H1 (cell line): Measurements from ENCODE around the gene C12orf42. TPM values are rescaled to one million over a fixed set of nuclear protein-coding genes. Genes with fewer than 3 reads are reported as not detected.

Source experiments
- CTCF ChIA-PET: fragments of 300-600 bp; sonication (Branson Sonifier 250); formaldehyde crosslinking; loops from one replicate; lab custom pipeline; 2021; ENCODE audit not compliant: partially characterized antibody; lab: Charles Lee
- POLR2A ChIA-PET: fragments of 300-600 bp; sonication (Branson Sonifier 250); formaldehyde crosslinking; loops from one replicate; lab custom pipeline; 2021; ENCODE audit warnings: inconsistent platforms; ENCODE audit not compliant: partially characterized antibody; lab: Charles Lee
- DNase-seq, 2 experiments: peaks; one replicate each; pipeline versions ENCODE4 v3.0.0 to v3.0.0-alpha.2; 2010 to 2022; ENCODE audit warnings: low spot score in 2 of 2, low read depth in 1 of 2, mixed read lengths in 1 of 2
- FAIRE-seq: peaks from 2 replicates; lab custom pipeline; 2011; peaks lifted over from hg19 to GRCh38; lab: Jason Lieb, UNC
- H2AFZ ChIP-seq: 2 replicates; pipeline ENCODE4 v1.8.1; 2012; ENCODE audit warnings: low read length, inconsistent platforms
- H2AK5ac ChIP-seq: 2 replicates; pipeline ENCODE4 v1.6.1; 2013; ENCODE audit warnings: low read depth, low read length
- H2BK120ac ChIP-seq: replicated peaks from 2 replicates; pipeline ENCODE3; 2013; ENCODE audit warnings: low read depth, low read length, inconsistent platforms
- H2BK12ac ChIP-seq: 2 replicates; pipeline ENCODE4 v1.6.1; 2013; ENCODE audit warnings: low read depth, low read length
- H2BK15ac ChIP-seq: 2 replicates; pipeline ENCODE4 v1.6.1; 2013; ENCODE audit warnings: low read length
- H2BK20ac ChIP-seq: 2 replicates; pipeline ENCODE4 v1.6.1; 2013; ENCODE audit warnings: low read length
- H2BK5ac ChIP-seq: 2 replicates; pipeline ENCODE4 v1.6.1; 2013; ENCODE audit warnings: low read depth, low read length
- H3K14ac ChIP-seq: 2 replicates; pipeline ENCODE4 v1.6.1; 2013; ENCODE audit warnings: inconsistent platforms; ENCODE audit not compliant: insufficient read length
- H3K18ac ChIP-seq: 2 replicates; pipeline ENCODE4 v1.6.1; 2013; ENCODE audit warnings: low read length; ENCODE audit errors: extremely low read depth
- H3K23ac ChIP-seq: 2 replicates; pipeline ENCODE4 v1.6.1; 2013; ENCODE audit warnings: inconsistent platforms; ENCODE audit not compliant: insufficient read length
- H3K23me2 ChIP-seq: 2 replicates; pipeline ENCODE4 v1.6.1; 2013; ENCODE audit warnings: low read depth, low read length
- H3K27ac ChIP-seq: 2 replicates; pipeline ENCODE4 v1.6.1; 2011; ENCODE audit warnings: low read depth, low read length, inconsistent platforms
- H3K27me3 ChIP-seq, 4 experiments: replicated peaks in 1 of 4; 1 replicate in 1 of 4; 2 replicates in 3 of 4; pipeline versions ENCODE4 v1.6.1 to v1.8.1; 2011 to 2013; ENCODE audit warnings: low read length in 3 of 4, mild to moderate bottlenecking in 3 of 4, inconsistent platforms in 2 of 4, mixed read lengths in 2 of 4, moderate library complexity in 1 of 4; ENCODE audit not compliant: control insufficient read depth in 3 of 4, insufficient read depth in 3 of 4; ENCODE audit errors: extremely low read depth in 1 of 4
- H3K36me3 ChIP-seq, 4 experiments: 2 replicates each; pipeline versions ENCODE4 v1.6.1 to v1.8.1; 2011 to 2013; ENCODE audit warnings: mild to moderate bottlenecking in 4 of 4, low read length in 3 of 4, moderate library complexity in 2 of 4, control low read depth in 1 of 4, inconsistent platforms in 1 of 4; ENCODE audit not compliant: insufficient read depth in 4 of 4, control insufficient read depth in 2 of 4
- H3K4ac ChIP-seq: replicated peaks from 2 replicates; pipeline ENCODE3; 2013; ENCODE audit warnings: low read length, low read depth, mixed read lengths, inconsistent platforms; ENCODE audit not compliant: insufficient read length
- H3K4me1 ChIP-seq, 4 experiments: replicated peaks in 1 of 4; 1 replicate in 1 of 4; 2 replicates in 3 of 4; pipeline versions ENCODE4 v1.6.1 to v1.8.1; 2011 to 2013; ENCODE audit warnings: low read length in 3 of 4, inconsistent platforms in 2 of 4, mixed read lengths in 1 of 4; ENCODE audit not compliant: insufficient read depth in 4 of 4, control insufficient read depth in 3 of 4
- H3K4me2 ChIP-seq, 2 experiments: 2 replicates each; pipeline versions ENCODE4 v1.6.1 to v1.8.1; 2011 to 2013; ENCODE audit warnings: low read depth in 2 of 2, low read length in 2 of 2, control low read depth in 1 of 2, inconsistent platforms in 1 of 2, mild to moderate bottlenecking in 1 of 2; ENCODE audit not compliant: insufficient read depth in 1 of 2
- H3K4me3 ChIP-seq, 4 experiments: fragments of 200-600, 300-600 bp in 1 of 4; sonication (generic), shearing (Covaris generic), sonication (Bioruptor Twin) in 1 of 4; 2 replicates each; pipeline versions ENCODE4 v1.5.1 to v1.8.1; 2011 to 2016; ENCODE audit warnings: low read length in 4 of 4, low read depth in 3 of 4, control low read depth in 2 of 4, inconsistent platforms in 2 of 4, mild to moderate bottlenecking in 2 of 4, mixed read lengths in 1 of 4, moderate library complexity in 1 of 4; ENCODE audit not compliant: insufficient read depth in 2 of 4; ENCODE audit errors: extremely low read depth in 1 of 4
- H3K56ac ChIP-seq: replicated peaks from 2 replicates; pipeline ENCODE3; 2013; ENCODE audit warnings: low read depth, mild to moderate bottlenecking, mixed read lengths, low read length, inconsistent platforms; ENCODE audit not compliant: insufficient read length
- H3K79me1 ChIP-seq: 2 replicates; pipeline ENCODE4 v1.6.1; 2013; ENCODE audit warnings: low read depth, low read length, control low read depth
- H3K79me2 ChIP-seq, 2 experiments: 2 replicates each; pipeline versions ENCODE4 v1.6.1 to v1.8.1; 2012 to 2013; ENCODE audit warnings: low read length in 2 of 2, mild to moderate bottlenecking in 2 of 2, inconsistent platforms in 1 of 2; ENCODE audit not compliant: insufficient read depth in 2 of 2, control insufficient read depth in 1 of 2
- H3K9ac ChIP-seq, 4 experiments: replicated peaks in 1 of 4; 1 replicate in 1 of 4; 2 replicates in 3 of 4; pipeline versions ENCODE4 v1.6.1 to v1.8.1; 2011 to 2013; ENCODE audit warnings: low read depth in 3 of 4, low read length in 3 of 4, control low read depth in 2 of 4, mild to moderate bottlenecking in 2 of 4, moderate library complexity in 2 of 4, inconsistent platforms in 1 of 4; ENCODE audit errors: extremely low read depth in 1 of 4
- H3K9me3 ChIP-seq, 2 experiments: 2 replicates each; pipeline versions ENCODE4 v1.6.1 to v1.8.1; 2012 to 2013; ENCODE audit warnings: mild to moderate bottlenecking in 2 of 2, moderate library complexity in 2 of 2, control low read depth in 1 of 2, inconsistent platforms in 1 of 2, low read depth in 1 of 2, low read length in 1 of 2, mixed read lengths in 1 of 2; ENCODE audit not compliant: insufficient read depth in 2 of 2
- H4K20me1 ChIP-seq, 2 experiments: replicated peaks in 1 of 2; 2 replicates each; pipeline versions ENCODE3 to v1.8.1; 2011 to 2013; ENCODE audit warnings: inconsistent platforms in 2 of 2, low read length in 2 of 2, mild to moderate bottlenecking in 1 of 2; ENCODE audit not compliant: insufficient read depth in 2 of 2, control insufficient read depth in 1 of 2
- H4K5ac ChIP-seq: 2 replicates; pipeline ENCODE4 v1.6.1; 2013; ENCODE audit warnings: low read length, low read depth, mixed read lengths, inconsistent platforms; ENCODE audit not compliant: insufficient read length
- H4K8ac ChIP-seq: 2 replicates; pipeline ENCODE4 v1.8.0; 2013; ENCODE audit warnings: mild to moderate bottlenecking, moderate library complexity, low read length, inconsistent platforms; ENCODE audit not compliant: insufficient read depth; ENCODE audit errors: extremely low read depth
- H4K91ac ChIP-seq: replicated peaks from 2 replicates; pipeline ENCODE3; 2013; ENCODE audit warnings: low read length, mixed read lengths, inconsistent platforms; ENCODE audit not compliant: insufficient read length
- WGBS, 2 experiments: shearing (Covaris generic) in 1 of 2; methylation state at CpG; one replicate each; pipeline versions ENCODE4 v1.1.6 to v1.1.7; 2013 to 2015; ENCODE audit warnings: low lambda C conversion rate in 2 of 2, mixed read lengths in 2 of 2, inconsistent platforms in 1 of 2, low coverage in 1 of 2, missing lambda C conversion rate in 1 of 2; ENCODE audit not compliant: insufficient replicate concordance in 2 of 2, insufficient coverage in 1 of 2, insufficient read length in 1 of 2; ENCODE audit errors: extremely low coverage in 1 of 2, missing lambda C conversion rate in 1 of 2; 5-methylcytosine and 5-hydroxymethylcytosine counted together
- polyA plus RNA-seq, 7 experiments: library from polyadenylated mRNA; depleted of rRNA in 3 of 7; stranded (reverse) in 5 of 7; unstranded in 2 of 7; fragments of >200 nt in 5 of 7; fragments of 200-250 nt in 2 of 7; gene quantifications; 1 replicate in 5 of 7; 2 replicates in 1 of 7; 4 replicates in 1 of 7; pipeline versions ENCODE4 v1.2.1 to v1.2.3, GENCODE V29; 2011 to 2013; ENCODE audit warnings: missing spikeins in 2 of 7, mixed read lengths in 2 of 7
- total RNA-seq: library from RNA; stranded (reverse); fragmentation: NEBNext Ultra II Directional; extraction: Animal tissue kit (Norgen Biotek cat#: 25700); gene quantifications from 2 replicates; pipeline ENCODE4 v1.2.1, GENCODE V29; 2021

Gene C12orf42
- total and polyA plus RNA-seq, 2 of the 8 experiments (the other 6 are each of a cell fraction or from before 2014, with no cell fraction given): 0.05 TPM; not detected in 1

DNA sequence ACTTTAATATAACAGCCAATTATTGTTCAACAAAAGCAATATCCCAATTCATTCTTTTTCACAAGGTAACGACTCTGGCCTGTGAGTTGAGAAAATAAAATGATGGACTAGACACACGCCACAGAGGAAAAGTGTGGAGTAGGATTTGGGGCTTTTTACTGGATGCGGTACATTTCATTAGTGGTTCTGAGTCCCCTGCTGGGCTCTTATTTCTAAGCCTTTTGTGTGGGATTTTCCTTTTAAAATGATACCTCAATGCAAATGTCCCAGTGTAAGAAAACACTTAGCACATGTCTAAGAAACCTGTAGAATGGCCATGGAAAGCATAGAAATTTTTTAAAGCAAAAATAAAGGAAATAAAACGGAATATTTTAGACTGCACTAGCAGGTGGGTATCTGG, 73.4 kb downstream of the C12orf42 start:
- H3K23me2 ChIP-seq: no peaks in the 10 kb centered on the region
- no peaks in the 10 kb centered on the region for H3K27me3 ChIP-seq
- no peaks in the 10 kb centered on the region for H3K36me3 ChIP-seq
- H3K79me1 ChIP-seq: no peaks in the 10 kb centered on the region
- H3K4ac ChIP-seq: no peak overlapping the region
- H3K56ac ChIP-seq: no peak overlapping the region
- no peak overlapping the region for H3K9ac ChIP-seq
- 70% methylated on average over 4 of the region's 4 CpGs; no CpG with 5 or more reads in 1 of the 2 experiments for WGBS, 2 experiments
- H2BK15ac ChIP-seq: no peak overlapping the region
- no peak overlapping the region for H2BK5ac ChIP-seq
- no peak overlapping the region for H2AK5ac ChIP-seq
- H2BK20ac ChIP-seq: no peak overlapping the region
- H2BK12ac ChIP-seq: no peak overlapping the region
- no peak overlapping the region for H3K23ac ChIP-seq
- no peak overlapping the region for H3K18ac ChIP-seq
- H4K8ac ChIP-seq: no peak overlapping the region
- H3K27ac ChIP-seq: no peak overlapping the region
- H4K20me1 ChIP-seq: no peaks in the 10 kb centered on the region
- CTCF ChIA-PET: no interaction called here
- no peak overlapping the region for H4K91ac ChIP-seq
- DNase-seq: no peak
- H3K4me2 ChIP-seq: no peak overlapping the region; a peak in 1 of 4 replicates
- H3K4me1 ChIP-seq: peaks cover 0 to 2% (median 0%) of the 10 kb centered on the region in 4 experiments; a peak in 1 of 7 replicates
- H3K4me3 ChIP-seq: no peak overlapping the region
- POLR2A ChIA-PET: no interaction called here
- FAIRE-seq: no peak
- no peak overlapping the region for H3K14ac ChIP-seq
- H2BK120ac ChIP-seq: no peak overlapping the region
- H4K5ac ChIP-seq: no peak overlapping the region
- H3K79me2 ChIP-seq: no peaks in the 10 kb centered on the region
- no peak overlapping the region for H2AFZ ChIP-seq
- H3K9me3 ChIP-seq: no peaks in the 10 kb centered on the region; a peak in 1 of 4 replicates
